HepG2 (cell line): ENCODE results near the gene SNRNP48. TPM values are rescaled to one million over a fixed set of nuclear protein-coding genes. Genes with fewer than 3 reads are reported as not detected.
A peak's percentile ranks its signal among the peaks of the same experiment; 100 is the strongest.

Experiments used
- ATAC-seq: fragments of 200-7000 bp; cut with Tn5 transposase; 3 replicates; pipeline ENCODE4 v1.9.1; 2020; ENCODE audit warnings: mild to moderate bottlenecking, moderate library complexity
- BruUV-seq: library from RNA; stranded (reverse); fragments of 400-500 nt; replicated peaks from 2 replicates; lab custom pipeline; 2021; lab: Mats Ljungman, UMichigan
- CTCF ChIA-PET: fragments of 300-600 bp; formaldehyde crosslinking; extraction: SDS; loops from one replicate; lab custom pipeline; 2021; ENCODE audit warnings: low total read pairs, inconsistent platforms, low intra/inter-chr PET ratio; lab: Yijun Ruan, JAX
- POLR2A ChIA-PET: fragments of 350-600 bp; sonication (Branson Sonifier 250); formaldehyde crosslinking; loops from one replicate; lab custom pipeline; 2020; ENCODE audit warnings: antibody characterized with exemption, inconsistent platforms; lab: Yijun Ruan, JAX
- DNase-seq: peaks from one replicate; pipeline ENCODE4 v3.0.0-alpha.2; 2015; ENCODE audit warnings: low spot score
- FAIRE-seq: peaks from 3 replicates; lab custom pipeline; 2011; peaks lifted over from hg19 to GRCh38; lab: Jason Lieb, UNC
- H2AFZ ChIP-seq: one replicate; pipeline ENCODE4 v1.6.1; 2011; ENCODE audit warnings: low read length, inconsistent platforms
- H3K27ac ChIP-seq: fragments of 300-600 bp; 3 replicates; pipeline ENCODE4 v1.8.0; 2011; ENCODE audit warnings: mixed run types, mild to moderate bottlenecking, mixed read lengths, low read length, inconsistent platforms; ENCODE audit not compliant: insufficient read depth; ENCODE audit errors: extremely low read length
- H3K27me3 ChIP-seq, 2 experiments: fragments of 200-600 bp in 1 of 2; 2 replicates in 1 of 2; 3 replicates in 1 of 2; pipeline versions ENCODE4 v1.6.0 to v1.8.0; 2011; ENCODE audit warnings: low read length in 2 of 2, mild to moderate bottlenecking in 2 of 2, moderate library complexity in 2 of 2, inconsistent platforms in 1 of 2; ENCODE audit not compliant: insufficient read depth in 2 of 2, control insufficient read depth in 1 of 2
- H3K36me3 ChIP-seq, 2 experiments: fragments of 200-600 bp in 1 of 2; replicated peaks in 1 of 2; 2 replicates in 1 of 2; 3 replicates in 1 of 2; pipeline versions ENCODE4 v1.5.1 to v1.8.0; 2011; ENCODE audit warnings: low read length in 2 of 2, inconsistent platforms in 1 of 2; ENCODE audit not compliant: insufficient read depth in 2 of 2, control insufficient read depth in 1 of 2
- H3K4me1 ChIP-seq: 2 replicates; pipeline ENCODE4 v1.5.1; 2012; ENCODE audit warnings: low read length, inconsistent platforms; ENCODE audit not compliant: insufficient read depth
- H3K4me2 ChIP-seq: 2 replicates; pipeline ENCODE4 v1.6.0; 2011; ENCODE audit warnings: low read depth, low read length, inconsistent platforms
- H3K4me3 ChIP-seq, 3 experiments: fragments of 200-600 bp in 1 of 3; sonication (generic), shearing (Covaris generic) in 1 of 3; replicated peaks in 1 of 3; 2 replicates each; pipeline ENCODE4 v1.5.1; 2011 to 2016; ENCODE audit warnings: low read length in 3 of 3, inconsistent platforms in 2 of 3, low read depth in 2 of 3, mild to moderate bottlenecking in 2 of 3, control low read depth in 1 of 3, mixed read lengths in 1 of 3; ENCODE audit not compliant: insufficient read depth in 1 of 3
- H3K79me2 ChIP-seq: one replicate; pipeline ENCODE4 v1.6.1; 2011; ENCODE audit warnings: low read length, inconsistent platforms; ENCODE audit not compliant: insufficient read depth
- H3K9ac ChIP-seq: 2 replicates; pipeline ENCODE4 v1.6.0; 2011; ENCODE audit warnings: mild to moderate bottlenecking, low read depth, low read length, inconsistent platforms; ENCODE audit not compliant: insufficient read depth
- H3K9me3 ChIP-seq: 2 replicates; pipeline ENCODE4 v1.5.1; 2012; ENCODE audit warnings: mild to moderate bottlenecking, low read length
- H4K20me1 ChIP-seq: 2 replicates; pipeline ENCODE4 v1.6.0; 2011; ENCODE audit warnings: inconsistent platforms, mild to moderate bottlenecking, low read length, moderate library complexity; ENCODE audit not compliant: insufficient read depth
- ELF1 ChIP-seq: sonication (generic); formaldehyde crosslinking; IDR thresholded peaks from 2 replicates; pipeline ENCODE4 v1.4.0; 2020; ENCODE audit warnings: missing genetic modification reagents
- EP300 ChIP-seq, 3 experiments: sonication (generic) in 1 of 3; formaldehyde crosslinking in 1 of 3; IDR thresholded peaks; 2 replicates each; pipeline versions ENCODE4 v1.5.1 to v1.6.1; 2011 to 2020; ENCODE audit warnings: low read depth in 2 of 3, low read length in 2 of 3, borderline replicate concordance in 1 of 3, improper control_type of control experiment in 1 of 3, mild to moderate bottlenecking in 1 of 3, missing genetic modification reagents in 1 of 3, moderate library complexity in 1 of 3
- ERF ChIP-seq: IDR thresholded peaks from 2 replicates; pipeline ENCODE4 v1.6.1; 2018; ENCODE audit warnings: missing biosample characterization, missing genetic modification reagents
- ETV5 ChIP-seq: IDR thresholded peaks from 2 replicates; pipeline ENCODE4 v1.6.1; 2018; ENCODE audit warnings: missing biosample characterization, missing genetic modification reagents, inconsistent platforms, borderline replicate concordance
- KDM2A ChIP-seq: sonication (generic); formaldehyde crosslinking; IDR thresholded peaks from 2 replicates; pipeline ENCODE4 v1.4.0; 2020; ENCODE audit warnings: low read depth, missing genetic modification reagents, borderline replicate concordance
- KLF16 ChIP-seq, 2 experiments: sonication (generic) in 1 of 2; formaldehyde crosslinking in 1 of 2; IDR thresholded peaks; 2 replicates each; pipeline versions ENCODE4 v1.6.1 to v1.8.0; 2016 to 2023; ENCODE audit warnings: missing genetic modification reagents in 2 of 2, missing compliant biosample characterization in 1 of 2
- NR2F2 ChIP-seq: IDR thresholded peaks from 2 replicates; pipeline ENCODE4 v1.6.1; 2012; ENCODE audit warnings: low read depth, inconsistent platforms, borderline replicate concordance
- RBM22 ChIP-seq: fragments of 200-400 bp; formaldehyde crosslinking; optimal IDR thresholded peaks from 2 replicates; pipeline ENCODE3; 2017; ENCODE audit warnings: mild to moderate bottlenecking, low read length, moderate library complexity
- SAP130 ChIP-seq: IDR thresholded peaks from 2 replicates; pipeline ENCODE4 v1.6.1; 2016; ENCODE audit warnings: low read depth
- SMAD3 ChIP-seq: sonication (generic); formaldehyde crosslinking; IDR thresholded peaks from 2 replicates; pipeline ENCODE4 v1.4.0; 2020; ENCODE audit warnings: missing genetic modification reagents
- THAP7 ChIP-seq: sonication (generic); formaldehyde crosslinking; IDR thresholded peaks from 2 replicates; pipeline ENCODE4 v1.8.1; 2023; ENCODE audit warnings: mild to moderate bottlenecking, missing genetic modification reagents
- ZBED4 ChIP-seq: sonication (generic); formaldehyde crosslinking; IDR thresholded peaks from 2 replicates; pipeline ENCODE4 v1.4.0; 2020; ENCODE audit warnings: missing genetic modification reagents, borderline replicate concordance
- ZBTB7A ChIP-seq: sonication (generic); formaldehyde crosslinking; IDR thresholded peaks from 2 replicates; pipeline ENCODE4 v1.8.0; 2022; ENCODE audit warnings: mild to moderate bottlenecking, missing genetic modification reagents
- ZNF468 ChIP-seq: sonication (generic); formaldehyde crosslinking; IDR thresholded peaks from 2 replicates; pipeline ENCODE4 v1.8.0; 2022; ENCODE audit warnings: mild to moderate bottlenecking, moderate library complexity, missing genetic modification reagents
- ZNF567 ChIP-seq: sonication (generic); formaldehyde crosslinking; IDR thresholded peaks from 2 replicates; pipeline ENCODE4 v1.8.1; 2023; ENCODE audit warnings: mild to moderate bottlenecking, missing genetic modification reagents, borderline replicate concordance
- WGBS: methylation state at CpG from one replicate; pipeline ENCODE4 v1.1.6; 2017; ENCODE audit warnings: low lambda C conversion rate; 5-methylcytosine and 5-hydroxymethylcytosine counted together
- in situ Hi-C: cut with HindIII; loops from 2 replicates; pipeline ENCODE4 v1.10.0; 2017; ENCODE audit warnings: low pct_unique_long_range_greater_than_20kb; ENCODE audit not compliant: extremely low pct_ligation_motif_present
- intact Hi-C: fragments of 100-400 bp; cut with micrococcal nuclease; formaldehyde crosslinking; loops from one replicate; pipeline ENCODE4 v1.10.0; 2022; ENCODE audit not compliant: unreplicated experiment
- polyA plus RNA-seq, 8 experiments: library from polyadenylated mRNA; depleted of rRNA in 3 of 8; stranded (reverse) in 7 of 8; unstranded in 1 of 8; fragments of >200 nt; fragmentation: Illumina TruSeq in 4 of 8; extraction: Trizol in 4 of 8; gene quantifications; 2 replicates each; pipeline versions ENCODE4 v1.2.1 to v1.2.3, GENCODE V29; 2011 to 2016; ENCODE audit warnings: low read depth in 4 of 8, missing spikeins in 1 of 8, mixed read lengths in 1 of 8; ENCODE audit not compliant: insufficient read depth in 1 of 8
- total RNA-seq, 5 experiments: library from RNA; depleted of rRNA; stranded (reverse); fragments of >200 nt; fragmentation: Illumina TruSeq; extraction: Trizol; gene quantifications; 2 replicates each; pipeline ENCODE4 v1.2.3, GENCODE V29; 2016; ENCODE audit warnings: low read depth in 1 of 5
- TF ChIP-seq, protein P1 (sequence below): sonication (generic); formaldehyde crosslinking; IDR thresholded peaks from 2 replicates; pipeline ENCODE4 v1.4.0; 2020; ENCODE audit warnings: missing genetic modification reagents

The SNRNP48 gene
- total and polyA plus RNA-seq, 2 of the 13 experiments (the other 11 are each of a cell fraction or from before 2014, with no cell fraction given), result 17.5 to 47.5 TPM

DNA sequence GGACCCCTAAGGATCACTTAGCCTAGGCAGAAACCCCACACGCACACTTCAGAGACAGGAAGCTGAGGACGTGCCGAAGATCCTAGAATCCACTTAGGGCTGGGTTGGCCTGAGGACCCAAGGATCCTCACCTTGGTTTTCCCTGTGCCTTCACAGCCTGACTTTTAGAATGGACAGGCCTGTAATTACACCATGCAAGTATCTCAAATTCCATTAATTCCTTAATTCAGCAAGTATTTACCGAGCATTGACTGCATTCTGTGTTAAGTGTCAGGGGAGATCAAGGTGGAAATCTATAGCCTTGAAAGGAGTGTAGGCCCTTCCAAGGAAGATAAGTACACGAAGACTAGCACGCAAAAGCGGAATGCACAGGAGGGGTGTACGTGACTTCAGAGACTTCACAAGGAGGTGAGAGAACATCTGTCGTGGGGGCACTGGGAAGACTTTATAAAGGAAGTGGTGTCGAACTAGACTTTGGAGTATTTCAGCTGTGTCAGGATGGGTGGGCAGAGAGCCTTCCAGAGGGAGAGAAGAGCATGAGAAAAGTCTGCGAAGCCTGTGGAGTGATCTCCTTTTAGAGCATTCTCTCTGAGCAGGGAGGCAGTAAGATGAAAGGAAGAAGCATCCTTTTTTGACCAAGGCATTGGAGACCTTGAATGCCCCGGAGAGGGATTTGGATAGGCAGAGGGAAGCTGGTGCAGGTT lies 44.5 kb upstream of the SNRNP48 start:
- H3K36me3 ChIP-seq, result peaks cover 1 to 14% of the 10 kb centered on the region in 2 experiments; a peak in 3 of 5 replicates
- in situ Hi-C loops, result no loop called here
- H3K9me3 ChIP-seq, result no peaks in the 10 kb centered on the region
- DNase-seq (no peak), ATAC-seq (no peak), FAIRE-seq (no peak)
- peak overlapping the region; percentile 94 to 100 (median 95) for H3K4me3 ChIP-seq
- no TSS peak for BruUV-seq
- H3K9ac ChIP-seq, result peak overlapping the region; percentile 99
- H3K4me1 ChIP-seq, result peaks cover 68% of the 10 kb centered on the region
- CTCF ChIA-PET, result no interaction called here
- peaks cover 76% of the 10 kb centered on the region for H3K79me2 ChIP-seq
- peak overlapping the region; percentile 90 for H3K27ac ChIP-seq
- peak overlapping the region; percentile 97 for H3K4me2 ChIP-seq
- intact Hi-C loops, result loop anchor here (10.0 kb wide), 1 partner anchor 381 kb away; no protein-coding TSS in a partner anchor
- POLR2A ChIA-PET, result interaction anchor here (1.6 to 6.9 kb wide), 3 partner anchors 15 to 119 kb away, joined by 7 to 132 read pairs (median 42); partner anchors contain the start of gene SNRNP48
- no peak overlapping the region for H2AFZ ChIP-seq
- 49% methylated on average over 12 of the region's 12 CpGs for WGBS
- peaks cover 0 to 3% of the 10 kb centered on the region in 2 experiments; a peak in 1 of 5 replicates for H3K27me3 ChIP-seq
- H4K20me1 ChIP-seq, result peaks cover 15% of the 10 kb centered on the region
- TF ChIP-seq ZBTB7A (no peak), NR2F2 (no peak), SAP130 (CRISPR knock-in tag) (peak; percentile 4; the same call in 1 of the 2 replicates), THAP7 (0 out of 2 replicates have a peak, but pooled peaks have one; percentile 51), ZNF468 (CRISPR knock-in tag) (no peak), SMAD3 (0 out of 2 replicates have a peak, but pooled peaks have one; percentile 14), RBM22 (peak; percentile 32), ZNF567 (CRISPR knock-in tag) (no peak; the same call in 1 of the 2 replicates), ZBED4 (CRISPR knock-in tag) (no peak), ELF1 (no peak), EP300 (IDR thresholded peaks at IDR 0.05; ENCODE audit: low read depth in 2 of 2, low read length in 2 of 2) (no peak), EP300 (CRISPR knock-in tag; IDR thresholded peaks at IDR 0.05; ENCODE audit: borderline replicate concordance) (peak; percentile 33; the same call in 1 of the 2 replicates), ETV5 (CRISPR knock-in tag) (0 out of 2 replicates have a peak, but pooled peaks have one; percentile 37), KDM2A (CRISPR knock-in tag) (no peak), ERF (CRISPR knock-in tag) (peak; percentile 38; the same call in 1 of the 2 replicates), KLF16 (CRISPR knock-in tag; IDR thresholded peaks at IDR 0.05) (0 out of 4 replicates have a peak, but pooled peaks of 1 of the 2 experiments have one; percentile 15)
- TF ChIP-seq, protein P1, sequence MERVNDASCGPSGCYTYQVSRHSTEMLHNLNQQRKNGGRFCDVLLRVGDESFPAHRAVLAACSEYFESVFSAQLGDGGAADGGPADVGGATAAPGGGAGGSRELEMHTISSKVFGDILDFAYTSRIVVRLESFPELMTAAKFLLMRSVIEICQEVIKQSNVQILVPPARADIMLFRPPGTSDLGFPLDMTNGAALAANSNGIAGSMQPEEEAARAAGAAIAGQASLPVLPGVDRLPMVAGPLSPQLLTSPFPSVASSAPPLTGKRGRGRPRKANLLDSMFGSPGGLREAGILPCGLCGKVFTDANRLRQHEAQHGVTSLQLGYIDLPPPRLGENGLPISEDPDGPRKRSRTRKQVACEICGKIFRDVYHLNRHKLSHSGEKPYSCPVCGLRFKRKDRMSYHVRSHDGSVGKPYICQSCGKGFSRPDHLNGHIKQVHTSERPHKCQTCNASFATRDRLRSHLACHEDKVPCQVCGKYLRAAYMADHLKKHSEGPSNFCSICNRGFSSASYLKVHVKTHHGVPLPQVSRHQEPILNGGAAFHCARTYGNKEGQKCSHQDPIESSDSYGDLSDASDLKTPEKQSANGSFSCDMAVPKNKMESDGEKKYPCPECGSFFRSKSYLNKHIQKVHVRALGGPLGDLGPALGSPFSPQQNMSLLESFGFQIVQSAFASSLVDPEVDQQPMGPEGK, result 0 out of 2 replicates have a peak, but pooled peaks have one; percentile 10
